Neural crest cell (in vitro differentiated cells): ENCODE measurements around the gene LATS2. TPM values are rescaled to one million over a fixed set of nuclear protein-coding genes. Genes with fewer than 3 reads are reported as not detected.

Experiments
- DNase-seq: peaks from one replicate; pipeline ENCODE4 v3.0.0; 2021; ENCODE audit warnings: low read depth, mixed read lengths, low spot score
- H3K27ac Mint-ChIP-seq: one replicate; pipeline ENCODE4 v1.8.0; 2021; ENCODE audit warnings: mild to moderate bottlenecking, mixed read lengths; ENCODE audit not compliant: unreplicated experiment
- H3K27me3 Mint-ChIP-seq: 2 replicates; pipeline ENCODE4 v1.8.0; 2021; ENCODE audit warnings: low read depth, mild to moderate bottlenecking, mixed read lengths
- H3K36me3 Mint-ChIP-seq: 2 replicates; pipeline ENCODE4 v1.8.0; 2021; ENCODE audit warnings: low read depth, mild to moderate bottlenecking, mixed read lengths
- H3K4me1 Mint-ChIP-seq: 2 replicates; pipeline ENCODE4 v1.8.0; 2021; ENCODE audit warnings: mixed read lengths
- H3K4me3 Mint-ChIP-seq: one replicate; pipeline ENCODE4 v1.8.0; 2021; ENCODE audit warnings: mild to moderate bottlenecking, mixed read lengths
- H3K9me3 Mint-ChIP-seq: 2 replicates; pipeline ENCODE4 v1.8.0; 2021; ENCODE audit warnings: mixed read lengths
- CTCF ChIP-seq: fragments of 200-600 bp; sonication (generic); conservative IDR thresholded peaks from 2 replicates; pipeline ENCODE4 v1.5.0; 2021; ENCODE audit warnings: antibody characterized with exemption, mild to moderate bottlenecking
- total RNA-seq: library from RNA; stranded (reverse); gene quantifications from 2 replicates; pipeline ENCODE4 v1.2.1, GENCODE V29; 2021

The LATS2 gene
- total RNA-seq, 1 donor from 2014 or later: 26.2 TPM

- Mint-ChIP-seq H3K9me3 (no peaks in the 10 kb centered on the region), H3K36me3 (no peaks in the 10 kb centered on the region), H3K4me3 (no peak overlapping the region), H3K4me1 (peaks cover 4% of the 10 kb centered on the region), H3K27me3 (no peaks in the 10 kb centered on the region), H3K27ac (no peak overlapping the region)
- no peak for TF ChIP-seq CTCF
- no peak for DNase-seq
These were observed 15.2 kb downstream of the LATS2 start for GRCh38 chr13:21046203-21046602.

GRCh38 chr13:21045100-21045499 is 16.3 kb downstream of the LATS2 start:
- H3K9me3 Mint-ChIP-seq: no peaks in the 10 kb centered on the region
- peaks cover 4% of the 10 kb centered on the region for H3K4me1 Mint-ChIP-seq
- H3K4me3 Mint-ChIP-seq: no peak overlapping the region
- DNase-seq: no peak
- H3K27me3 Mint-ChIP-seq: no peaks in the 10 kb centered on the region
- H3K36me3 Mint-ChIP-seq: no peaks in the 10 kb centered on the region
- TF ChIP-seq CTCF: no peak
- no peak overlapping the region for H3K27ac Mint-ChIP-seq

- no peaks in the 10 kb centered on the region for H3K36me3 Mint-ChIP-seq
- H3K27ac Mint-ChIP-seq: no peak overlapping the region
- no peak for DNase-seq
- no peak for TF ChIP-seq CTCF
- no peaks in the 10 kb centered on the region for H3K27me3 Mint-ChIP-seq
- peaks cover 9% of the 10 kb centered on the region for H3K4me1 Mint-ChIP-seq
- no peak overlapping the region for H3K4me3 Mint-ChIP-seq
- no peaks in the 10 kb centered on the region for H3K9me3 Mint-ChIP-seq
These were observed 17.5 kb downstream of the LATS2 start for GRCh38 chr13:21043898-21044297.

GRCh38 chr13:21040120-21040826 is 21.1 kb downstream of the LATS2 start:
- Mint-ChIP-seq H3K36me3 (no peaks in the 10 kb centered on the region), H3K4me3 (no peak overlapping the region)
- DNase-seq: no peak

GRCh38 chr13:21039097-21039800 is 22.1 kb downstream of the LATS2 start:
- no peak for TF ChIP-seq CTCF
- Mint-ChIP-seq H3K4me1 (peaks cover 21% of the 10 kb centered on the region), H3K36me3 (no peaks in the 10 kb centered on the region), H3K4me3 (no peak overlapping the region), H3K27ac (peak overlapping the region; percentile 81), H3K9me3 (no peaks in the 10 kb centered on the region), H3K27me3 (no peaks in the 10 kb centered on the region)
- DNase-seq: no peak

More at GRCh38 chr13:21040120-21040826, 21.1 kb downstream of the LATS2 start:
- TF ChIP-seq CTCF: no peak
- peaks cover 13% of the 10 kb centered on the region for H3K4me1 Mint-ChIP-seq
- no peak overlapping the region for H3K27ac Mint-ChIP-seq
- H3K9me3 Mint-ChIP-seq: no peaks in the 10 kb centered on the region
- H3K27me3 Mint-ChIP-seq: no peaks in the 10 kb centered on the region
